Upper lobe of left lung (tissue), 6 donors: ENCODE results near the gene BEX4. TPM values are rescaled to one million over a fixed set of nuclear protein-coding genes. Genes with fewer than 3 reads are reported as not detected.
"Not testable (repeated sequence)": the region's sequence is repeated elsewhere in the genome, so short reads cannot be mapped to it uniquely, and the experiment has no call there.

Source experiments
- ATAC-seq, 2 donors: fragments of 200-7000 bp; cut with Tn5 transposase; one replicate each; pipeline ENCODE4 v1.9.1; 2022; ENCODE audit warnings: mild to moderate bottlenecking in 2 of 2, moderate library complexity in 2 of 2; ENCODE audit not compliant: low FRiP score in 2 of 2
- DNase-seq, 2 donors: peaks; one replicate each; pipeline ENCODE4 v3.0.0-alpha.2; 2019 to 2020
- H3K27ac ChIP-seq, 4 donors: fragments of 200-600 bp; sonication (generic); one replicate each; pipeline ENCODE4 v1.5.1; 2016 to 2019
- H3K27me3 ChIP-seq, 4 donors: fragments of 200-600 bp; sonication (generic); one replicate each; pipeline ENCODE4 v1.5.1; 2017 to 2019
- H3K36me3 ChIP-seq, 4 donors: fragments of 200-600 bp; sonication (generic); one replicate each; pipeline ENCODE4 v1.5.1; 2016 to 2019
- H3K4me1 ChIP-seq, 4 donors: fragments of 200-600 bp; sonication (generic); one replicate each; pipeline ENCODE4 v1.5.1; 2018 to 2019
- H3K4me3 ChIP-seq, 4 donors: fragments of 200-600 bp; sonication (generic); one replicate each; pipeline ENCODE4 v1.5.1; 2017 to 2019; ENCODE audit warnings: mild to moderate bottlenecking in 2 of 4, moderate library complexity in 1 of 4
- H3K9me3 ChIP-seq, 4 donors: fragments of 200-600 bp; sonication (generic); one replicate each; pipeline ENCODE4 v1.5.1; 2018 to 2019
- EP300 ChIP-seq, 4 donors: sonication (generic); formaldehyde crosslinking; IDR thresholded peaks; one replicate each; pipeline ENCODE4 v1.5.1; 2017; ENCODE audit warnings: antibody characterized with exemption in 4 of 4, control low read depth in 2 of 4
- POLR2A ChIP-seq, 4 donors: fragments of 450-650 bp; IDR thresholded peaks; one replicate each; pipeline ENCODE4 v1.5.1; 2016 to 2017; ENCODE audit warnings: antibody characterized with exemption in 4 of 4, mild to moderate bottlenecking in 2 of 4
- POLR2AphosphoS5 ChIP-seq, 2 donors: sonication (generic); formaldehyde crosslinking; IDR thresholded peaks; one replicate each; pipeline ENCODE4 v1.5.1; 2017; ENCODE audit warnings: antibody characterized with exemption in 2 of 2
- WGBS, 2 donors: methylation state at CpG; one replicate each; pipeline ENCODE4 v1.1.5; 2017 to 2018; 5-methylcytosine and 5-hydroxymethylcytosine counted together
- total RNA-seq, 6 donors: library from RNA; depleted of rRNA in 4 of 6; stranded (reverse); fragments of >200 nt in 4 of 6; gene quantifications; one replicate each; pipeline versions ENCODE4 v1.1.0 to v1.2.1, GENCODE V29; 2016 to 2021
- TF ChIP-seq, protein P1 (sequence below), 6 experiments: fragments of 450-650 bp in 4 of 6; fragments of 200-600 bp in 2 of 6; sonication (generic) in 2 of 6; IDR thresholded peaks; one replicate each; pipeline ENCODE4 v1.5.1; 2016 to 2019; ENCODE audit warnings: antibody characterized with exemption in 6 of 6
- donor health status: DM: no; HTN: no; CAD: no; lungs with moderate emphysema.
- donor health status: DM: no; HTN: yes; CAD: no; lungs with severe emphysema.

The BEX4 gene
- total RNA-seq, 6 donors from 2014 or later: 13.6 to 63.6 (median 34.6) TPM

DNA sequence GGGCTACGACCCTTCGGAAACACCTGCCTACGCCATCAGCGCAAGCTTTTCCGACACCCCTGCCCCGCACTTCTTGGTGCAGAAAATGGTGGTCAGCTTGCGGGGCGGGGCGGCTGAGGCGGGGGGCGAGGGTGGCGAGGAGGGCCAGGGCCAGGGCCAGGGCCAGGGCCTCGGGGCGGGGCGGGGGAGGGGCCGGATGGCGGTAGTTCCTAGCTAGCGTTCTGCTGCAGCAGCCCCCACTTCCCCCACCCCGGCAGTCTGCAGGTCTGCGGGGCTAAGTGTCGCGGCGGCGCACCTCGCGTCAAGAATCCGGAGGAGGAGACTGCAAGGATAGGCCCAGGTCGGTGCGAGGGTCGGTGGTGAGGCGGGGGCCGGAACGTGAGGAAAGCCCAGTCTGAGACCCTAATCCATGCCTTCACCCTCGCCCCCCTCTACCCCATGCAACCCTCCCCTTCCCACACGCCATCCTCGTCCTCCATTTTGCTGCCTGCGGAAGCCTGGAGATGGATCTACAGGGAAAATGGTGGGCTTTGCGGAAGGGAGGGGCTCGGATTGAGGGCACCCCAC, 600 bp downstream of the BEX4 start:
- Histone ChIP-seq H3K27me3 (no peaks in the 10 kb centered on the region), H3K27ac (peak overlapping the region; percentile 84 to 89 (median 87)), H3K36me3 (no peaks in the 10 kb centered on the region), H3K9me3 (no peaks in the 10 kb centered on the region), H3K4me1 (peaks cover 0 to 3% (median 0%) of the 10 kb centered on the region in 4 donors), H3K4me3 (peak overlapping the region; percentile 59 to 80 (median 65))
- peak; percentile 31 to 70 for ATAC-seq
- DNase-seq: peak in 1 of 2 donors; percentile 86
- TF ChIP-seq, protein P1, sequence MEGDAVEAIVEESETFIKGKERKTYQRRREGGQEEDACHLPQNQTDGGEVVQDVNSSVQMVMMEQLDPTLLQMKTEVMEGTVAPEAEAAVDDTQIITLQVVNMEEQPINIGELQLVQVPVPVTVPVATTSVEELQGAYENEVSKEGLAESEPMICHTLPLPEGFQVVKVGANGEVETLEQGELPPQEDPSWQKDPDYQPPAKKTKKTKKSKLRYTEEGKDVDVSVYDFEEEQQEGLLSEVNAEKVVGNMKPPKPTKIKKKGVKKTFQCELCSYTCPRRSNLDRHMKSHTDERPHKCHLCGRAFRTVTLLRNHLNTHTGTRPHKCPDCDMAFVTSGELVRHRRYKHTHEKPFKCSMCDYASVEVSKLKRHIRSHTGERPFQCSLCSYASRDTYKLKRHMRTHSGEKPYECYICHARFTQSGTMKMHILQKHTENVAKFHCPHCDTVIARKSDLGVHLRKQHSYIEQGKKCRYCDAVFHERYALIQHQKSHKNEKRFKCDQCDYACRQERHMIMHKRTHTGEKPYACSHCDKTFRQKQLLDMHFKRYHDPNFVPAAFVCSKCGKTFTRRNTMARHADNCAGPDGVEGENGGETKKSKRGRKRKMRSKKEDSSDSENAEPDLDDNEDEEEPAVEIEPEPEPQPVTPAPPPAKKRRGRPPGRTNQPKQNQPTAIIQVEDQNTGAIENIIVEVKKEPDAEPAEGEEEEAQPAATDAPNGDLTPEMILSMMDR (IDR thresholded peaks at IDR 0.05): no peak
- no peak for TF ChIP-seq POLR2AphosphoS5 (IDR thresholded peaks at IDR 0.05)
- WGBS, 2 donors: 41 to 47% methylated on average over 2 to 33 of the region's 39 CpGs

DNA sequence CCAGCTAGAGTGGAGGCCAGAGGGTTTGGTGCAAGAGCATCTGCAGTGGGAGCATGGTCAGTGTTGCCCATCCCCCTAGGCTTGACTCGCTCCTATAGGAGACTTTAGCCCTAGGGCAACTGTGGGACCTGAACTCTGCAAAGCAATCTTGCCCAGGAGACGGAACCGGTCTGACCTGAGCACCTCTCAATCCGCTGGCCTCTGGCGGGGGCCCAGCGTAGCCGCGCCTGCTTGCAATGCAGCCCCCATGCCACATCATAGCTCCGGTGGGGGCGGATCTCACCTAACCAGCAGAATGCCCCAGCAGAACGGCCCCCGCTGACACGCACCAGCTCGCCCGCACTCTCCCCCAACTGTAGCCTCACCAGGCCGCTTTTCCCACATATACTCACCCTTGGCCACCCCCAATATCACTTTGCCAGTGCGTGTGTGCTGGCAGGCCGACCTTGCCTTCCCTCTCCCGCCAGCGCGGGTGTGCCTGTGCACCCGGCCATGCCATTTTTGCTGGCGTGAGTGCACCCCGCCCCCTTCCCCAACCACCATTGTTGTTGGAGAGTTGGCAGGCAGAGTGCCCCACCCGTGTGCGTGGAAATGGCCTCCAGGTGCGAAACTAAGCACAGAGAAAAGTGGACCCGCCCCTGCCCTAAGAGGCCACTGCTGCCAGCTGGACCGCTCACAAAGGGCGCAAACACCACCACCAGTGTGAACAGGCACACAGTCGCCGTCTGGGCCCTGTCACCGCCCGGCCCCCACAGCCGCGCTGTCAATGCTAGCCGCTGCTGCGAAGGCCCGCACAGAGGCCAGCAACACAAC, 5.8 kb downstream of the BEX4 start:
- WGBS, 2 donors: 33 to 60% methylated on average over 3 to 36 of the region's 39 CpGs
- Histone ChIP-seq H3K9me3 (peaks cover 0 to 4% (median 0%) of the 10 kb centered on the region in 4 donors), H3K27ac (peak overlapping the region in 1 of 4 donors; percentile 49), H3K36me3 (no peaks in the 10 kb centered on the region), H3K27me3 (no peaks in the 10 kb centered on the region), H3K4me1 (no peaks in the 10 kb centered on the region), H3K4me3 (peak overlapping the region in 2 of 4 donors; percentile 29 to 30)
- DNase-seq: peak in 1 of 2 donors; percentile 71
- TF ChIP-seq POLR2A (IDR thresholded peaks at IDR 0.05) (no peak), POLR2AphosphoS5 (IDR thresholded peaks at IDR 0.05) (no peak), EP300 (IDR thresholded peaks at IDR 0.05) (no peak)
- TF ChIP-seq, protein P1 (IDR thresholded peaks at IDR 0.05): no peak
- ATAC-seq: peak in 1 of 2 donors; percentile 62

DNA sequence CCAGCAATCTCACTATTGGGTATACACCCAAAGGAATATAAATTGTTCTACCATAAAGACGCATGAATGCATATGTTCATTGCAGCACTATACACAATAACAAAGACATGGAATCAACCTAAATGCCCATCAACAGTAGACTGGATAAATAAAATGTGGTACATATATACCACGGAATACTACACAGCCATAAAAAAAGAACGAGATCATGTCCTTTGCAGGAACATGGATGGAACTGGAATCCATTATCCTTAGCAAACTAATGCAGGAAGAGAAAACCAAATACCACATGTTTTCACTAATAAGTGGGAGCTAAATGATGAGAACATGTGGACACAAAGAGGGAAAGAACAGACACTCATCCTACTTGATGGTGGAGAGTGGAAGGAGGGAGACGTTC, 11.0 kb downstream of the BEX4 start:
- H3K27ac ChIP-seq, H3K4me1 ChIP-seq, H3K4me3 ChIP-seq, H3K27me3 ChIP-seq, DNase-seq, H3K9me3 ChIP-seq, H3K36me3 ChIP-seq, ATAC-seq: not testable (repeated sequence)
- 83 to 92% methylated on average over 4 of the region's 4 CpGs for WGBS, 2 donors

DNA sequence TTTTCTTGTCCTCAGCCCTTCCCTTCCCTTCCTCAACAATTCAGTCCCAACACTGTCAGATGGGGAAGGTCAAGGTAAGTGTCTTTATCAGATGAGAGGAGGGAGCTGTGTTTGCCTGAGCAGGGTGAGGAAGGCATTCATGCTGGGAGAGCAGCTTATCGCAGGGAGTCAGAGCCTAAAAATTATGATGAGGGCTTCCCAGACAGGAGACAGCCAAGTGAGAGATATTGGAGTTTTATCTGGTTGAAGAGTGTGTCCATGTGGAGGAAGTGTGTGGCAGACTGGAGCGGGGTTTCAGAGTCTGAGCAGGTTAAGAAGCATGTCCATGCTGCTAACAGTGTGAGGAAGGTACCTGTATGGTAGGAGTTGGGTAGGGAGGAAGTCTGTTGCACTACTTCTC, 18.4 kb downstream of the BEX4 start:
- TF ChIP-seq, protein P1 (IDR thresholded peaks at IDR 0.05): no peak
- TF ChIP-seq POLR2AphosphoS5 (IDR thresholded peaks at IDR 0.05) (no peak), POLR2A (IDR thresholded peaks at IDR 0.05) (no peak), EP300 (IDR thresholded peaks at IDR 0.05) (no peak)
- Histone ChIP-seq H3K27ac (no peak overlapping the region), H3K36me3 (no peaks in the 10 kb centered on the region), H3K9me3 (no peaks in the 10 kb centered on the region), H3K27me3 (no peaks in the 10 kb centered on the region), H3K4me1 (no peaks in the 10 kb centered on the region), H3K4me3 (no peak overlapping the region)
- 73 to 74% methylated on average over 2 of the region's 2 CpGs for WGBS, 2 donors
- DNase-seq (no peak), ATAC-seq (no peak)

DNA sequence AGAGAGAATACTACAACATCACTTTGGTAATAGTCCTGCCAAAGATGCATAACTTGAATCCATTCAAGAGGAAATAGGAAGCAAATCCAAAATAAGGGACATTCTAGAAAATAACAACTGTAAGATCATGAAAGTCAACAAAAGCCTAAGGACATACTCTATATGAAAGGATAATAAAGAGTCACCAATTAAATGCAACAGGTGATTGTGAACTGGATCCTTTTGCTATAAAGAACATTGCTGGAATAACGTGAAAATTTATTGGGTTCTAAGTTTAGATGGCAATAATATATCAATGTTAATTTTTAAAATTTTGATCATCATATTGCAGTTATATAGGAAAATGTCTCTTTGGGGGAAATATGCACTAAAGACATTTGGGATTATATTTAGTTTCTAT, 20.0 kb downstream of the BEX4 start:
- no peaks in the 10 kb centered on the region for H3K9me3 ChIP-seq
- no peak for ATAC-seq
- H3K36me3 ChIP-seq: no peaks in the 10 kb centered on the region
- TF ChIP-seq, protein P1 (IDR thresholded peaks at IDR 0.05): no peak
- TF ChIP-seq POLR2A (IDR thresholded peaks at IDR 0.05): no peak
- TF ChIP-seq EP300 (IDR thresholded peaks at IDR 0.05): no peak
- TF ChIP-seq POLR2AphosphoS5 (IDR thresholded peaks at IDR 0.05): no peak
- no peaks in the 10 kb centered on the region for H3K4me1 ChIP-seq
- WGBS, 2 donors: 69 to 92% methylated on average over 1 of the region's 1 CpG
- H3K27ac ChIP-seq: no peak overlapping the region
- no peaks in the 10 kb centered on the region for H3K27me3 ChIP-seq
- DNase-seq: no peak
- H3K4me3 ChIP-seq: no peak overlapping the region

DNA sequence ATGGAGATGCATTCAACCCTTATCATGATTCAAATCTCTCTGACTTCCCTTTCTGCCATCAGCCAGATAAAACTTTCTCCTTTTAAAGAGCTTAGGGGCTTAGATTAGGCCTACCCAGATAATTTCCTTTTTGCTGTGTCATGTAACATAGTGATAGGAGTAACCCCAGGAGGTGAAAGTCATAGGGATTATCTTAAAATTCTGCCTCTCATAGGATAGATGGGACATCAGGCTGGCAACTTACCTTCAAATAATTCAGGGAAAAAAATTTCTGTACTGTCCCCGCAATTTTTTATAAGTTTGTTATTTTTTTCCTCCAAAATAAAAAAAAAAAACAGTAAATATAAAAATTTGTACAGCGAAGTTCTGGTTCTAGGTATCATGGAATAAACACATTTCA, 20.7 kb downstream of the BEX4 start:
- H3K36me3 ChIP-seq, DNase-seq, H3K9me3 ChIP-seq, H3K27me3 ChIP-seq, ATAC-seq, H3K4me1 ChIP-seq, H3K4me3 ChIP-seq, H3K27ac ChIP-seq: not testable (repeated sequence)
- WGBS, 2 donors: 31 to 90% methylated on average over 2 of the region's 2 CpGs
